AG04449 (cell line): ENCODE measurements around the gene NUDT4B.
"Not testable (repeated sequence)": the region's sequence is repeated elsewhere in the genome, so short reads cannot be mapped to it uniquely, and the experiment has no call there.

Source experiments
- CTCF ChIA-PET: fragments of 350-600 bp; formaldehyde crosslinking; extraction: SDS; loops from one replicate; lab custom pipeline; 2021; ENCODE audit warnings: antibody characterized with exemption; lab: Yijun Ruan, JAX
- POLR2A ChIA-PET: fragments of 400-600, 350-600 bp; formaldehyde crosslinking; extraction: SDS; loops from one replicate; lab custom pipeline; 2020; ENCODE audit warnings: antibody characterized with exemption, inconsistent platforms; lab: Yijun Ruan, JAX
- DNase-seq: peaks from one replicate; pipeline ENCODE4 v3.0.0-alpha.2; 2010; ENCODE audit warnings: low read depth, low spot score
- H3K4me3 ChIP-seq: 2 replicates; pipeline ENCODE4 v1.5.1; 2011; ENCODE audit warnings: low read depth, mild to moderate bottlenecking, control low read depth, low read length

The NUDT4B gene

GRCh38 chr1:148729128-148729527 is 19.4 kb upstream of the NUDT4B start:
- DNase-seq, POLR2A ChIA-PET, CTCF ChIA-PET, H3K4me3 ChIP-seq: not testable (repeated sequence)

GRCh38 chr1:148729541-148729940 is 19.0 kb upstream of the NUDT4B start:
- CTCF ChIA-PET, H3K4me3 ChIP-seq, POLR2A ChIA-PET, DNase-seq: not testable (repeated sequence)

GRCh38 chr1:148732277-148732676 is 16.3 kb upstream of the NUDT4B start:
- DNase-seq, CTCF ChIA-PET, POLR2A ChIA-PET, H3K4me3 ChIP-seq: not testable (repeated sequence)

GRCh38 chr1:148733585-148734310 is 14.8 kb upstream of the NUDT4B start:
- CTCF ChIA-PET, result not testable (repeated sequence)

GRCh38 chr1:148734311-148734662 is 14.3 kb upstream of the NUDT4B start:
- H3K4me3 ChIP-seq, POLR2A ChIA-PET, DNase-seq, CTCF ChIA-PET: not testable (repeated sequence)

More at GRCh38 chr1:148733585-148734310, 14.8 kb upstream of the NUDT4B start:
- POLR2A ChIA-PET, H3K4me3 ChIP-seq, DNase-seq: not testable (repeated sequence)

- POLR2A ChIA-PET, CTCF ChIA-PET, H3K4me3 ChIP-seq, DNase-seq: not testable (repeated sequence)
These were observed 13.0 kb upstream of the NUDT4B start for GRCh38 chr1:148735538-148735937.

- CTCF ChIA-PET, DNase-seq, H3K4me3 ChIP-seq, POLR2A ChIA-PET: not testable (repeated sequence)
These were observed 9.9 kb upstream of the NUDT4B start for GRCh38 chr1:148738667-148739066.

- DNase-seq, POLR2A ChIA-PET, H3K4me3 ChIP-seq, CTCF ChIA-PET: not testable (repeated sequence)
These were observed 5.4 kb upstream of the NUDT4B start for GRCh38 chr1:148743200-148743599.

GRCh38 chr1:148743726-148744720 is 4.6 kb upstream of the NUDT4B start:
- H3K4me3 ChIP-seq, DNase-seq, POLR2A ChIA-PET, CTCF ChIA-PET: not testable (repeated sequence)

- POLR2A ChIA-PET, DNase-seq, CTCF ChIA-PET, H3K4me3 ChIP-seq: not testable (repeated sequence)
These were observed 734 bp downstream of the NUDT4B start for GRCh38 chr1:148749335-148749681.

- DNase-seq, H3K4me3 ChIP-seq, CTCF ChIA-PET, POLR2A ChIA-PET: not testable (repeated sequence)
These were observed 7.7 kb downstream of the NUDT4B start for GRCh38 chr1:148756231-148756630.

- DNase-seq, POLR2A ChIA-PET, CTCF ChIA-PET, H3K4me3 ChIP-seq: not testable (repeated sequence)
These were observed 8.9 kb downstream of the NUDT4B start for GRCh38 chr1:148757446-148757845.

GRCh38 chr1:148758412-148758811 is 9.8 kb downstream of the NUDT4B start:
- CTCF ChIA-PET, POLR2A ChIA-PET, DNase-seq: not testable (repeated sequence)

GRCh38 chr1:148758925-148759324 is 10.4 kb downstream of the NUDT4B start:
- H3K4me3 ChIP-seq, DNase-seq, CTCF ChIA-PET, POLR2A ChIA-PET: not testable (repeated sequence)

More at GRCh38 chr1:148758412-148758811, 9.8 kb downstream of the NUDT4B start:
- H3K4me3 ChIP-seq, result not testable (repeated sequence)

GRCh38 chr1:148759749-148760148 is 11.2 kb downstream of the NUDT4B start:
- DNase-seq, H3K4me3 ChIP-seq, POLR2A ChIA-PET, CTCF ChIA-PET: not testable (repeated sequence)

GRCh38 chr1:148760206-148760605 is 11.6 kb downstream of the NUDT4B start:
- POLR2A ChIA-PET, CTCF ChIA-PET, H3K4me3 ChIP-seq, DNase-seq: not testable (repeated sequence)

- CTCF ChIA-PET, DNase-seq, POLR2A ChIA-PET, H3K4me3 ChIP-seq: not testable (repeated sequence)
These were observed 12.8 kb downstream of the NUDT4B start for GRCh38 chr1:148761360-148761759.
